ENCODE results near the gene COA1. TPM values are rescaled to one million over a fixed set of nuclear protein-coding genes. Genes with fewer than 3 reads are reported as not detected.

COA1 gene, protein sequence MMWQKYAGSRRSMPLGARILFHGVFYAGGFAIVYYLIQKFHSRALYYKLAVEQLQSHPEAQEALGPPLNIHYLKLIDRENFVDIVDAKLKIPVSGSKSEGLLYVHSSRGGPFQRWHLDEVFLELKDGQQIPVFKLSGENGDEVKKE
- 37.6 and 49.0 TPM in 2 replicates for total RNA-seq

DNA sequence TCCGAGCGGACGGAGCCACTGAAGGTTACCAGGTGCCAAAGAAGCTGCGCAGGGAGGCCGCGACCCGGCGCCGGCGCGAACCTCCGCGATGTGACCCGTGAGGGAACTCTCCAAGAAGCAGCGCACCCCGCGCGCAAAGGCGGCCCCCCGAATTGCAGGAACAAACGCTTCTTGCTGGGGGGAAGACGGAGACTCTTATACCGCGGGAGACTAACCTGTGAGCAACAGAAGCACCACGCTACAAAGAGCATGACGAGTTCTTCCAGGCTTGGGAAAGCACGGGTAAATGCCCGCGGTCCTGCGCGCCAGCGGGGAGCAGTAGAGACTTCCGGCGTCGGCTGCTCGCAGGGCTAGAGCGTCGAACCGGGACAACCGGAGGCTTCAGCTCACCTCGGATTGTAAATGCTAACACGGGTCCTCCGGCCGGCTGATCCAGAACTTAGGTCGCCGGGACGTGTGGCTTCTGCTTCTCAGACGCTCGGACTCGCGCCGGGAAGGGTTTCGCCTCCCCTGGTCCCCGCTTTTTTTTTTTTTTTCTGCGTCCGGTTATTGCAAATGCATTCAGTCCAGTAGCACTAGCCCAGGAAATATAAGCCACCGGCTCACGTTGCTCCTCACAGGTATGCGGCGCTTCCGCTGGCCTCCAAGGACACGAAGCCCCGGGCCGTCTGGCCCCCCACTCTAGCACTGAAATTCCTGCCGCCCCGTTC is at the start of gene COA1:
TSS of gene COA1 (minus strand) at position 310 of the 710 bp plus-strand sequence. CDS start 80,909 bp downstream, outside the sequence.

DNA sequence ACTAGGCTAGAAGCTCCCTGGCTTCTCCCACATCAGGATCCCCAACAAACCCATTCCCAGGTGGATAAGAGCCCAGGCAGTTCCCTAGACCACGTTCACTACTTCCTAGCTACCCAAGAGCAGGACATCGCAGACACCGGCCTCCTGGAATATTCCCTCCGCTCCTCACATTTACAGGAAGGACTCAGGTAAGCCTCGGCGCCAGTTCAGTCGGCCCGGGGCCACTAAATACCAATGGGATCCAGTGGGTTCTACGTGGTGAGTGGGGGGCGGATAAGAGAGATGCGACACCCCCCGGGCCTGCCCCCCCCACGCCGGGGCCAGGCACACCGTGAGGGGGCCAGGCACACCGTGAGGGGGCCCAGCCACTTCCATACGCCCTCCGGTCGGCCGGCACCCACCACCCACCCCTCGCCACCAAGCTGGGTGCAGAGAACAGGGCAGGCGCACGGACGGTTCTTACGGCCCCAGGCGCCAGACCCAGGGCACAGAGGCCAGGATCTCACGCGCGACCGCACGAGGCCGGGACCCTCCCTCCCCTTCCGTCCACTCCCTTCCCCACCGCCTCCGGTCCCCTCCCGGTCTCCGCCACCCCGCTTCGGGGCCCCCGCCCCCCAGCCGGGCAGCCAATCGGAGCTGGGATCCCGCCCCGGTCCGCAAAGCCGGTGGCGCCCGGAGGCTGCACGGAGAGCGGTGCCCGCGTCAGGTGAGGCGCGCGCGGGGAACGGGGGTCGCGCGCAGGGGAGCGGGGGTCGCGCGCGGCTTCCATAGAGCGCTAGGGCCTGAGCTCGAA is 28.9 kb upstream of the COA1 start, which contains the start of gene BLVRA:
TSS of gene BLVRA (plus strand) at position 652 of the 793 bp plus-strand sequence. CDS start 12,479 bp downstream, outside the sequence.

Other genes with a start within 250 kb of the COA1 start
- gene STK17A, start 146.4 kb downstream of the COA1 start, total RNA-seq = 40.7 and 71.3 TPM in 2 replicates
- 26.7 and 31.5 TPM in 2 replicates for gene BLVRA, start 29.2 kb upstream of the COA1 start, total RNA-seq
- 37.0 and 67.1 TPM in 2 replicates for gene MRPS24, start 140.0 kb upstream of the COA1 start, total RNA-seq
- gene URGCP, start 177.1 kb upstream of the COA1 start, total RNA-seq = 25.7 and 25.8 TPM in 2 replicates
- gene UBE2D4, start 196.9 kb upstream of the COA1 start, total RNA-seq = 8.6 and 9.8 TPM in 2 replicates

Measured in smooth muscle cell of the umbilical artery (primary cell).